KOPT-K1 (cell line): ENCODE data around the gene LRRC71.

Experiments used
- H3K27ac ChIP-seq: fragments of 200-600 bp; sonication (generic); 2 replicates; pipeline ENCODE4 v1.5.1; 2016; ENCODE audit warnings: antibody characterized with exemption, mild to moderate bottlenecking, low read depth, low read length; ENCODE audit not compliant: poor library complexity, severe bottlenecking
- H3K36me3 ChIP-seq: fragments of 200-600 bp; sonication (generic); 2 replicates; pipeline ENCODE4 v1.5.1; 2017; ENCODE audit warnings: antibody characterized with exemption, mild to moderate bottlenecking, low read length, moderate library complexity; ENCODE audit not compliant: insufficient read depth
- H3K9me3 ChIP-seq: fragments of 200-600 bp; sonication (generic); 2 replicates; pipeline ENCODE4 v1.5.1; 2017; ENCODE audit warnings: antibody characterized with exemption, low read length, mild to moderate bottlenecking; ENCODE audit not compliant: insufficient read depth, poor library complexity, severe bottlenecking

The LRRC71 gene

DNA sequence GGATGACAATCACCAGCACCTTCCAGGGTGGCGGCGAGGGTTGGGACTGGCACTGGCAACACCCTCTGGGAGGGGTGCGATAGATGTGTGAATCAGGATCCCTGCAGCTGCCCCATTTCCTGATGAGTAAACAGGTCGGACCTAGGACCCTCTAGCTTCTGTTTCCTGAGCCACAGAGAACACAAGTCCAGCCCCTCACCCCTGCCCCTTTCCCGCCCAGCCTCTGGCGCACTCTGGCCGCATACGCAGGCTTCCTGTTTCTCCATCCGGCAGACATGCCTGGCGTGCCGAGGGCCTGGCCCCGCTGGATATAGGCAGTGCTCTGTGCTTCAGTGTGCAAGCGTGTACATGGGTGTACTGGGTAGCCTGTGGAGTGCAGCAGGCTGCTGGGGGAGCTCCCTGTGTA, 22.3 kb upstream of the LRRC71 start:
- H3K27ac ChIP-seq: no peak overlapping the region
- H3K36me3 ChIP-seq: no peaks in the 10 kb centered on the region
- no peaks in the 10 kb centered on the region for H3K9me3 ChIP-seq

DNA sequence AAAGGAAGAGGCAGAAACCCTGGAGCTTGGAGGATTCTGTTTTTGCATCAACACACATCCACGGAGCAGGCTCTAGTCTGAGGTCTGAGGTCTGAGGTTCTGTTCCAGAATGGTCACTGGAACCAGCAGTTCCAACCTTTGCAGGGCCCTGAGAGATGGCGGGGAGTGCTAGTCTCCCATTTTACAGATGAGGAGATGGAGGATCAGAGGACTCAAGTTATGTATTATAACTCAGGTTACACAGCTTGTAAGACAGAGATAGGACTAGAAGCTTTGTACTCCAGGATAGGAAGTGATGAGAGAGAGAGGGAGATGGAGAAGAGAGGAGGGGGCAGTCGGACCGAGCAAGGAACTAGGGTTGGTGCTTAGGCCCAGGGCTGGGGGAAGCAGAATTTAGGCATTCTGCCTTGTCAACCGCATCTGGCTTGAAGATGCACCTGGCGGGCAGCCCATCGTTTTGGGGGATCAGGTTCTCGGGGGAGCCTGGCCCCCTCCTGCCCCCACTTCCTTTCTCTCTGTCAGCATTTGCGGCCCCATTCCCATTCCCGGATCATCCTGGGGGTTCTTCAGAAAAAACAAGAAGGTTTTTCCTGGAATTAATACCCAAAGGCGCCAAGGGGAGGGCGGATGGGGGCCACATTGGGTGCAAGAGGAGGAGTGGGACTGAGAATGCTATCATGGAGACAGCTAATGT, 21.3 kb upstream of the LRRC71 start:
- H3K27ac ChIP-seq: no peak overlapping the region
- no peaks in the 10 kb centered on the region for H3K36me3 ChIP-seq
- no peaks in the 10 kb centered on the region for H3K9me3 ChIP-seq

DNA sequence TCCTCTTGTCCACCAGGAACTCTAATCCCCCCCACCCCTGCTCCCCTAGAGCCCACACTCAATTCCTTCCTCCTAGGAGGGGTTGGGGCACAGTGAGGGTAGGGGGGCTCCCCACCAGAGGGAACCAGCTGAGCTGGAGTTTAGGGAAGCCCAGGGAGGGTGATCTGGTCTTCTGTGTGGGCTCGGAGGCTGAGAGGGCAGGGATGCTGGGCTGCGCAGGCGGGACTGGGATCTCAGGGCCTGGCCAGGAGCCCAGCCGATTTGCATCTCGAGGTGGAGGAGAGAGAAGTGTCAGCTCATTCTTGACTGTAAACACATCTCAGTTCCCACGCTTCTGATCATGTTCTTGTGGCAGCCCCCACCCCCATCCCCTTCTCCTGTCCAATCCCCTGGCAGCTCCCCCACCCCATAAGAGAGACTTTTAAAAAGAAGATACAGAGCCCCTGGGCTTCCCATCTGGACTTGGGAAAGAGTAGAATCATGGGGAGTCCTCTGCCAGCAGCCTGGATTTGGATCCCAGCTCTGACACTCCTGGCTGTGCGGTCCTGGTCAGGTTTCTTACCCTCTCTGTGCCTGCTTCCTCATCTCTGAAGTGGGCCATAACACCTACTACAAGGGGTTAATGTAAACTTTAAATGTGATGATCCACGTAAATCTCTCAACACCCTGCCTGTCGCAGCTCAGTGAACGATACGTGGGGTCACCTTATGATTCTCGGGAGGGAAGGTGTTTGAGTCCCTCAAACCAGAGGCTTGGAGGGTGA, 20.3 kb upstream of the LRRC71 start:
- H3K27ac ChIP-seq: no peak overlapping the region
- no peaks in the 10 kb centered on the region for H3K9me3 ChIP-seq
- no peaks in the 10 kb centered on the region for H3K36me3 ChIP-seq

DNA sequence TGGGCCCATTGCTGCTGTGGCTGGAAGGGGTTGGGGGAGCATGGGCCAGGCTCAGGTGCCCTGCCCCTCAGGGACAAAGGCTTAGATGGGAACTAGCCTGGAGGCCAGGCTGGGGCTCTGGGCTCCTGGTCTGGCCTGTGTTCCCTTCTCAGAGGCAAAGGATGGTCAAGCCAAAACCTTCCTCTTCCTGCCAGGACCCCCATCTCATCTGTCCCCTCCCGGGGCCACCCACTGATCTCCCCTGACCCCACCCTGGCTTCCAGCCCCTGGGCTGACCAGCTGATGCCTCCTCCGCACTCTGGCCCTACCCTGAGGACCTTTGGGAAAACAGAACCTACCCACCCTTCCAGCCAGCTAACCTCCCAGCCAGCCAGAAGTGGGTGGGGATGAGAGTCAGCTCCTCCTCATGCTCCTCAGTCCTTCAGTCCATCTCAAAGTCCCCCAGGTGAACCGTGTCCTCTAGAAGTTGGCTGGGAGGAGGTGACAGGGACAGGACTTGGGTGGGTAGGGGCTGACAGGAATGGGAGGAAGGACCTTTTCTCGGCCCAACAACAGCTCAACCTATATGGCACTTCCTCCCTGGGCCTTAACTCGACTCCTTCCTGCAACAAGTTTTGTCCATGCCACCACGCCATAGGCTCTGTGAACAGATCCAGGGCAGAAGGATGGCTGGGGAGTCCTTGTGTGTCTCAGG, 19.4 kb upstream of the LRRC71 start:
- Histone ChIP-seq H3K27ac (no peak overlapping the region), H3K36me3 (no peaks in the 10 kb centered on the region), H3K9me3 (no peaks in the 10 kb centered on the region)

DNA sequence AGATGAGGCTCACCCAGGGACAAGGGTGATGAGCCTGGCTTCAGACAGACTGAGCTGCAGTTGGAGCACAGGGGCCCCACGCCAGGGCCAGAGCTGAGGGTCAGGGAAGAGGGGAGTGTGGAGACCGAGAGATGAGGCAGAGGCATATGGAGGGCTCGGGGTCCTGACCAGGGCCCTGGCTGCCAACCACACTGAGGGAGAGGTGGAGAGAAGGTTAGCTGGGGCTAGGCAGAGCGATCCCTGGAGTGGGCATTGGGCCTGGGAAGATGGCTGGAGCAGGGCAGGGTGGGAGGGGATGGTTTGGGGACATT, 18.9 kb upstream of the LRRC71 start:
- Histone ChIP-seq H3K36me3 (no peaks in the 10 kb centered on the region), H3K27ac (no peak overlapping the region), H3K9me3 (no peaks in the 10 kb centered on the region)

DNA sequence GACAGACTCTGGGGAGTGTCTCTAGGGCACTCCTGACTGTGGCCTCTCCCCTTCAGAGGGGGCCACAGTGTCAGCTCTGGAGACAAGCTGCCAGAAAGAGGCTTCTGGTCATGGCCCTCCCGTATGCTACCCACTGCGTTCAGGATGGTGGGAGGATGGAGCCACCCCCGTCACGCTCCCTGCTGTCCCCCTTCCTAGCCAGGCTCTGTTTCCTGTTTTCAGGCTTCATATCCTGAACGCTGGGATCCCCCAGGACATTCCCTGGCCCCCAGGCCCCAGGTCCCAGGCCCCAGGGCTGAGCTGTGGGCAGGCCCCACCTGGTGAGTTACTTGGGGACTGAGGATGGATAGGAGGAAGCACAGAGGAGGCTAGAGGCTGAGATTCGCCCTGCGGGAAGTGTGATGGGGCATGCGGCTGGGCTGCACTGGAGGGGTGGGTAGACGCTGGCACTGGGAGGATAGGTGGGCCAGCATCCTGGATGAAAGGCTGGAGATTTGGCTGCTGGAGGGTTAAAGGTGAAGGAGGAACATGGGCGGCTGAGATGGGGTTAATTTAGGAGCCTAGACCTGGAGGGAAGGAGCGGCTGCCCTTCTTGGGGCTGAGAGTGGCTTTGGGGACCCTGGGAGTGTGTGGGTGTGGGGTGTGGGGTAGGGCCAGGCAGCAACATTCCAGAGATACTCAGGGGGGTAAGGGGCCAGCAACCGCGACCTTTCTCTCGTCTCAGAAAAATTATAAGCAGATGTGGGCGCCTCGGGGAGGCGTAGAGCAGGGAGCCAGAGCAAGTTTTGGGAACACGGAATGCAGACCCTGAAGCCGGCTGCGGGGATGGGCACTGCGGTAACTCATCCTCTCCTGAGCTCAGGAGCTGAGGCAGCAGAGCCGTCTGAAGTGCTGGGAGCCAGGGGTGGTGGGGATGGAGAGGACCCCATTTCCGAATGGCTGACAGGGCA, 18.2 kb upstream of the LRRC71 start:
- Histone ChIP-seq H3K27ac (no peak overlapping the region), H3K36me3 (no peaks in the 10 kb centered on the region), H3K9me3 (no peaks in the 10 kb centered on the region)

DNA sequence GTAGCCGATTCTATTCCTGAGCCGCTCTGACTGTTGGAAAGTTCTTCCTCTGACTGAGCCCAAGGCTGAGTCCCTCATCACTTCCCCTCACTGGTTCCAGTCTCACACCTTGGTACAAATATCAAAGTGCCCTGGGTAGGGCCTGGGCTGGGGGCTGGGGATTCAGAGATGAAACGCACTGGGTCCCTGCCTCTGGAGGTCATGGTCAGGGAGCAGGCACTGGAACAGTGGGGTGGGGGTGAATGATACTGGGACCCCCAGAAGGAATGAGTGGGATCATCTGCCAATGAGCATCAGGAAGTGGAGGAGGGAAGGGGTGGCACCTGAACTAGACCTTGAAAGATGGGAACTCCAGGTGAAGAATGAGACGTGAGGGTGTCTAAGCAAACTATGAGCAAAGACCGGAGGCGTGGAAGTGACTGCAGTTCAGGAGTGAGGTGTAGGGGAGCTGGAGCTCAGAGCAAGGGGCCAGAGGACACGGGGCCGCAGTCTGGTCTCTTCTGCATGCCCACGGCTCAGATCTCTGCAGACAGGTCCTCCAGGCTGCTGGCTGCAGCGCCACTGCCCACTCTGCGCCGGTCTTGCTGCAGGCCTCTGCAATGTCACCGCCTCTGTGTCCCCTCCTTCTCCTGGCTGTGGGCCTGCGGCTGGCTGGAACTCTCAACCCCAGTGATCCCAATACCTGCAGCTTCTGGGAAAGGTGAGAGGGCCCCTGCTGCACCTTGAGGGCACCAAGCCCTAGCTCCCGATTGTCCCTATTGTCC, 16.9 kb upstream of the LRRC71 start:
- H3K9me3 ChIP-seq: no peaks in the 10 kb centered on the region
- no peak overlapping the region for H3K27ac ChIP-seq
- H3K36me3 ChIP-seq: no peaks in the 10 kb centered on the region

DNA sequence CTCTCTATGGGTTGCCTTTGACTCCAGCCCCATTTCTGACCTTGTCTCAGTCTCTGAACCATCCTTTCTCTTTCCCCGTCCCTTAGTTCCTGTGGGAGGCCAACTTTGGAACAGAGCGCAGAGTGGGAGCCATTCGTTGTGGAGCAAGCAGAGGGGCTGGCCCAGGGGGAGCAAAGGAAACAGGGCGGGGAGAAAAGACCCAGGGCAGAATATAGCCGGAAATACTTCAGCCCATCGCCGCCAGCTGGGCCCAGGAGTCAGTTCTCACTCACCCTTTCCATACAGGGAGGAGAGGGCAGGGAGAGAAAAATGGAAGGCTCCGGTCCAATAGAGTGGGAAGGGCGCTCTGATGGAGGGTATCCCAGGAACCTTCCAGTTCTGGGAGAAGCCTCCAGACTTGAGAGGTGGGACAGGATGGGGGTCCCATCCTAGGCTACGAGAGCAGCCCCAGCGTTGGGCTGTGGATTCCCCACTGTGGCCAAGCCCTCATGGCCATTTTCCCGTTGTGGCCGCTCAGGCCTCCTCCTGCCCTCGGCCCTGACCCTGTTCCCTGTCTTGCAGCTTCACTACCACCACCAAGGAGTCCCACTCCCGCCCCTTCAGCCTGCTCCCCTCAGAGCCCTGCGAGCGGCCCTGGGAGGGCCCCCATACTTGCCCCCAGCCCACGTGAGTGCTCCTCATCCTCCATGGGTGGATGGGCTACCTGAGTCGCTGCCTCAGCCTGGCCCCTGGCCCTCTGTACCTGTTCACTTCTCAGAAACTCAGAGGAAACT, 16.1 kb upstream of the LRRC71 start:
- H3K9me3 ChIP-seq: no peaks in the 10 kb centered on the region
- H3K27ac ChIP-seq: no peak overlapping the region
- H3K36me3 ChIP-seq: no peaks in the 10 kb centered on the region

DNA sequence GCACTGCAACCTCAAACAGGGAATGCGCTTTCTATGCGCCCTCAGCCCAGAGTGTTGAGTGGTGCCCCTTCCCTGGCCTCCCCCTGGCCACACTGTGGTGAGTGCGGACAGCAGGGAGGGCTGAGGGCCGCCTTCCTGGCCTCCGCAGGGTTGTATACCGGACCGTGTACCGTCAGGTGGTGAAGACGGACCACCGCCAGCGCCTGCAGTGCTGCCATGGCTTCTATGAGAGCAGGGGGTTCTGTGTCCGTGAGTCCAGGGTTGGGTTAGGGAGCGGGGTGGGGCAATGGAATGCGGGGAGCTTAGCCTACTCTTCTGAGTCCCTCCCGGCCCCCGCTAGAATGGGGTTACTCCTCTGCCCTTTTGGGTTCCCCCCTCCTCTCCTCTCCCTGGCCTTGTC, 15.3 kb upstream of the LRRC71 start:
- Histone ChIP-seq H3K36me3 (no peaks in the 10 kb centered on the region), H3K9me3 (no peaks in the 10 kb centered on the region), H3K27ac (no peak overlapping the region)

DNA sequence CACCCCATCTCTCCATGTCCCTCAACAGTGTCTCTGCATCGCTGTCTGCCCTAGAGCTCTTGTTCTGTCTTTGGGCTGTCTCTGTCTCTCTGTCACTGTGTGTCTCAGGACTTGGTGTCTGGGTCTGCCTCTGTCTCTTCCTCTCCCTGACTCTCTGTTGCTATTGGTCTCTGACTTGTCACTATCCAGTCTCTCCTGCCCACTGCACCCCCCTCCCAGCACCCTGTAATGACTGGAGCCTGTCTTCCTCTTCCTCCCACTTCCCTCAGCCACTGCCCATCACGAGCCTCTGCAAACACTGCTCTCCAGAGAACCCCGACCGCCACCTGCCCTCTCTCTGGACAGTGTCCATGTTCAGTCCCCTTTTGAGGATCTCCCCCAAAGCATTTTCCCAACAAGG, 14.8 kb upstream of the LRRC71 start:
- Histone ChIP-seq H3K27ac (no peak overlapping the region), H3K9me3 (no peaks in the 10 kb centered on the region), H3K36me3 (no peaks in the 10 kb centered on the region)

DNA sequence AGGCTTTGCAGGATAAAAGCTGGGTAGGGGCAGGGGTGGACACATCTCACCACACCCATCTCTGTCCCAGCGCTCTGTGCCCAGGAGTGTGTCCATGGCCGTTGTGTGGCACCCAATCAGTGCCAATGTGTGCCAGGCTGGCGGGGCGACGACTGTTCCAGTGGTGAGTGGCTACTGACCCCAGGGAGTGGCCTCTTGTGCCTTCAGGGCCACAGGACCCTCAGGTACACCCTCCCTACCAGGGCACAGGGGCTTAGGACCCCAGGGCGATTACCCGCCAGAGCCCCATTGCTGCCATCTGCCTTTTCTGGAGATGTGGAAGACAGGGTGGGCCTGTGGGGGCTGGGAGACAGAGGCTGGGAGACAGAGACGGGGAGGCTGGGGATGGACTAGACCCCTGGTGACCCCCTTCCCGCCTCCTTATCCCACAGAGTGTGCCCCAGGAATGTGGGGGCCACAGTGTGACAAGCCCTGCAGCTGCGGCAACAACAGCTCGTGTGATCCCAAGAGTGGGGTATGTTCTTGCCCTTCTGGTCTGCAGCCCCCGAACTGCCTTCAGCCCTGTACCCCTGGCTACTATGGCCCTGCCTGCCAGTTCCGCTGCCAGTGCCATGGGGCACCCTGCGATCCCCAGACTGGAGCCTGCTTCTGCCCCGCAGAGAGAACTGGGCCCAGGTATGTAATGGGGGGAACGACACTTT, 14.1 kb upstream of the LRRC71 start:
- Histone ChIP-seq H3K27ac (no peak overlapping the region), H3K36me3 (no peaks in the 10 kb centered on the region), H3K9me3 (no peaks in the 10 kb centered on the region)

DNA sequence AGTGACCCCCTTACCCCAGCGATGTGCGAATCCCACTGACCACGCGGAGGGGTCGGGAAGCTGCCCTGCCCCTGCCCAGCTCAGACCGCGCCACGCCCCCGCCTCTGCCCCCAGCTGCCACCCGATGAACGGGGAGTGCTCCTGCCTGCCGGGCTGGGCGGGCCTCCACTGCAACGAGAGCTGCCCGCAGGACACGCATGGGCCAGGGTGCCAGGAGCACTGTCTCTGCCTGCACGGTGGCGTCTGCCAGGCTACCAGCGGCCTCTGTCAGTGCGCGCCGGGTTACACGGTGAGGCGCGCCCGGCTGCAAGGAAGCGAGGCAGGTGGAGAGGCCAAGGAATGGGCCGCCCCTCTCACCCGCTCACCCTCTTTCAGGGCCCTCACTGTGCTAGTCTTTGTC, 11.9 kb upstream of the LRRC71 start:
- no peak overlapping the region for H3K27ac ChIP-seq
- H3K9me3 ChIP-seq: no peaks in the 10 kb centered on the region
- no peaks in the 10 kb centered on the region for H3K36me3 ChIP-seq

DNA sequence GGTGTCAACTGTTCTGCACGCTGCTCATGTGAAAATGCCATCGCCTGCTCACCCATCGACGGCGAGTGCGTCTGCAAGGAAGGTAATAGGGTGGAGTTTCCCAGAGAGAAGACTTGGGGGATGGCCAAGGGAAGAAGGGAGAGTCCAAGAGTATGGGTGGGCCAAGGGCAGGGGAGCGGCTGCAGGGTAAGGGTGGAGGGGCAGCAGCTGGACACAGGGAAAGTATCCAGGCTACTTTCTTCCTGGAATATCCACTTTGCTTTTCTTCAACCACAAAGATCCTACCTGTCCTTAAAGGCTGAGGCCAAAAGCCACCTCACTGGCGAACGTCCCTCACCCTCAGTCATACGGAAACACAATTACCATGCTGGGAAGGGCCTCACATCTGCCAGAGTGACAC, 11.5 kb upstream of the LRRC71 start:
- H3K36me3 ChIP-seq: no peaks in the 10 kb centered on the region
- no peak overlapping the region for H3K27ac ChIP-seq
- H3K9me3 ChIP-seq: no peaks in the 10 kb centered on the region
